SJCRH30 (cell line): ENCODE results near the gene VCX2. TPM values are rescaled to one million over a fixed set of nuclear protein-coding genes. Genes with fewer than 3 reads are reported as not detected.
"Not testable (repeated sequence)": the region's sequence is repeated elsewhere in the genome, so short reads cannot be mapped to it uniquely, and the experiment has no call there.

Experiments used
- DNase-seq, 2 experiments: peaks; one replicate each; pipeline ENCODE4 v3.0.0-alpha.2; 2015 to 2020
- H3K27ac ChIP-seq: fragments of 250-450 bp; sonication (Bioruptor Pico); 2 replicates; pipeline ENCODE4 v1.5.1; 2020; ENCODE audit warnings: mild to moderate bottlenecking, moderate library complexity
- H3K27me3 ChIP-seq: fragments of 250-450 bp; sonication (Bioruptor Pico); 2 replicates; pipeline ENCODE4 v1.5.1; 2020; ENCODE audit warnings: mild to moderate bottlenecking, moderate library complexity
- H3K36me3 ChIP-seq: fragments of 250-450 bp; sonication (Bioruptor Pico); 2 replicates; pipeline ENCODE4 v1.5.1; 2020; ENCODE audit warnings: mild to moderate bottlenecking, moderate library complexity
- H3K4me1 ChIP-seq: fragments of 250-450 bp; sonication (Bioruptor Pico); 2 replicates; pipeline ENCODE4 v1.5.1; 2020; ENCODE audit warnings: mild to moderate bottlenecking, moderate library complexity
- H3K4me3 ChIP-seq: fragments of 250-450 bp; sonication (Bioruptor Pico); 2 replicates; pipeline ENCODE4 v1.5.1; 2020; ENCODE audit warnings: mild to moderate bottlenecking, moderate library complexity
- H3K9me3 ChIP-seq: fragments of 250-450 bp; sonication (Bioruptor Pico); replicated peaks from 2 replicates; pipeline ENCODE4 v1.5.1; 2020; ENCODE audit warnings: mild to moderate bottlenecking, moderate library complexity
- total RNA-seq: library from RNA; depleted of rRNA; stranded (reverse); fragments of >200 nt; shearing (Covaris generic); gene quantifications from 2 replicates; pipeline ENCODE4 v1.2.3, GENCODE V29; 2014; rRNA removed

Gene VCX2
- total RNA-seq, 1 experiment from 2014 or later, result not detected

DNA sequence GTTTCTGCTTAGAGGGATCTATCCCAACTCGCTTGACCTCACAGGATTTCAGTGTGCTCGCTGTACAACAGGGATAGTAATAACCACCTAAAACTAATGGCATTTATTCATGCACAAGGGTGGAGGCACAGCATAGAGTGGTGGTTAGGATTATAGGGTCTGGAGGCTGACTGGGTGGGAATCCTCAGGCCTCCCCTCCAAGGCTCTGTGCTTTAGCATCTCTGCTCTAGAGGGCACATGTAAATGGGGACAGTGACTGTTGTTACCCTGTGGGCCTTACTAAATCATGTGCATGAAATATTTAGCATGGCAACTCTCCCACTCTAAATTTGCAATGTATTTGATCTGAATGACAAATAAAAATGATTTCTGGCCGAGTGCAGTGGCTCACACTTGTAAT is 29.2 kb downstream of the VCX2 start:
- no peaks in the 10 kb centered on the region for H3K4me1 ChIP-seq
- H3K27me3 ChIP-seq, result no peaks in the 10 kb centered on the region
- no peak for DNase-seq
- H3K4me3 ChIP-seq, result no peak overlapping the region
- H3K9me3 ChIP-seq, result no peaks in the 10 kb centered on the region
- H3K36me3 ChIP-seq, result no peaks in the 10 kb centered on the region
- H3K27ac ChIP-seq, result no peak overlapping the region

DNA sequence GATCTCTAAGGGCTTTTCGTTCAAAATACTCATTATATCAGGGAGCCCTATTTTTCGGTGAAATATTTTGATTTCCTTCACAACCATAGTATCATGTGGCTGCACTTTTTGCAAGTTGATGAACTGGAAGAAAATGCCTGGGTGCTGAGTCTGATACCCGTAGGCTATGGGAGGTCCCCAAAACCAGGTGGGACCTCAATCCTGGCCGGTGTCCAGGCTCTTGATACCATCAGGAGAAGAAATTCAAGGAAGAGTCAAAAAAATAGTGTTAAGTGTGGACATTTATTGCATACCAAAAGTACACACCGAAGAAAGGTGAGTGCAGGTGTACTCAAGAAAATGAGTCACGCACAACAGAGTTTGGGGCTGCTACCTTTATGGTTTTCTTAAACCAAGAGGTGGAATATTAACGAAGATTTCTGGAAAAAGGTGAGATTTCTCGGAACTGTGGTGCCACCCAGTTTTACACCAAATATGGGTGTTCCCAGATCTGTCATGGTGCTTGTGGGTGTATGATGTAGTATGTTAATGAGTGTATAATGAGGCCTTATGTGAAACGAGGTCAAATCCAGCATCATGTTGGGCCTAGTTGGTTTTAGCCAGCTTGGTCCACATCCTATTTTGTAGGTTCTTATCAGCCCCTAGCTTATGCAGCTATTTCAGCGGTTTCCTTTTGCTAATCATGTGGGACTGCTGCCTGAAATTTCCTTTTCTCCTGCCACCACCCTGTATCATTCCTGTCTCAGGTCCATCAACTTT is 29.9 kb downstream of the VCX2 start:
- Histone ChIP-seq H3K27me3 (no peaks in the 10 kb centered on the region), H3K4me1 (no peaks in the 10 kb centered on the region), H3K9me3 (no peaks in the 10 kb centered on the region), H3K4me3 (no peak overlapping the region), H3K36me3 (no peaks in the 10 kb centered on the region), H3K27ac (no peak overlapping the region)
- DNase-seq, result no peak

DNA sequence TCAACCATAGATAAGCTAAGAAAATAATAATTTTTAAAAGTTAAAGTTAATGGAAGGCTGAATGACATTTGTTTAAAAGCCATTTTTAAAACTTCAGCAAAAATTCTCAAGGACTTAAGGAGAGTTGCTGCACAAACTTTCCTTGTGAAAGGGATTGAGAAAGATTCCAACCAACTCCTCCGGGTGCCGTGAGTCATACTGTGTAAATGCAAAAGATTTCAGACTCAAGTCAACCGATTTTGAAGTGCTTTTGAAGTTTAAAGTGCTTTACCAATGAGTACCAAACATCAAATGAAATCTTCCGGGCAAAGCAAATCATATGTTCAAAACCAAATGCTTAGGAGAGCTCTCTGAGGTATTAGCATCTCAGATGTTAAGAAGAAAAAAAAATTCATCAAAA is 31.4 kb downstream of the VCX2 start:
- no peak for DNase-seq
- H3K4me1 ChIP-seq, result no peaks in the 10 kb centered on the region
- H3K36me3 ChIP-seq, result no peaks in the 10 kb centered on the region
- no peaks in the 10 kb centered on the region for H3K27me3 ChIP-seq
- H3K9me3 ChIP-seq, result no peaks in the 10 kb centered on the region
- no peak overlapping the region for H3K27ac ChIP-seq
- no peak overlapping the region for H3K4me3 ChIP-seq

DNA sequence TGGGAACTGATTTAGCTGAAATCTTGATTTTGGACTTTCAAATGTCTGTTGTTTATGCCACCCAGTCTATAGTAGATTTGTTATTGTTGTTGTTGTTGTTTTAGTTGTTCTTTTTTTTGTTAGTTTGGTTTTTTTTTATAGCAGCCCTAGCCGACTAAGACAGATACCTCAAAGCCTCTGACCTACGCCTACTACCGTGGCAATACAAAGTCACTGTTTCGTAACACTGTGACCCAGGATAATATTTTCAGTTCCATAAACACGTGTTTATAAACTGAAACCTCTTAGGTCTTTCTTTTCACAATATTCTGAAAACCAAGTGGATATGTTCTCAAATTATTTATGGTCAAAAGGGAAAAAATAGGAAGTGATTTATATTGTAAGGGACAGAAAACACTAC is 32.8 kb downstream of the VCX2 start:
- no peaks in the 10 kb centered on the region for H3K36me3 ChIP-seq
- DNase-seq, result no peak
- no peaks in the 10 kb centered on the region for H3K27me3 ChIP-seq
- H3K27ac ChIP-seq, result no peak overlapping the region
- no peaks in the 10 kb centered on the region for H3K9me3 ChIP-seq
- no peaks in the 10 kb centered on the region for H3K4me1 ChIP-seq
- H3K4me3 ChIP-seq, result no peak overlapping the region

DNA sequence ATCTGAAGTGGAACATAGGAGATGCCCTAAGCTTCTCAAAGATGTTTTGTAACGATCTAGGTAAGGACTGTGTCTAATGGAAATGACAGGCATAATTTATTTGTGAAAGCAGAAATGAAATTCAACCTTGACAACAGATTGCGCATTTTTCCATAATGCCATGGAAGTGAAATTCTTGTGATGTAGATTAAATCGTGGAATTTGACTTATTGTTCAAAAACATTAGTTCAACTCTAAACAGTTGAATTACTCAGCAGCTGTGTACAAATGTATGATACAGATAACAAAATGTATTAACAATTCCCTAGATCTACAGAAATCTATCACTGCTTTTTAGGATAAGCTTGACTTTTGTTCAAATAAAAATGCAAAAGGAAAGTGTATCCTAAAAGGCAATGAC is 44.4 kb downstream of the VCX2 start:
- Histone ChIP-seq H3K36me3 (no peaks in the 10 kb centered on the region), H3K27me3 (no peaks in the 10 kb centered on the region), H3K9me3 (no peaks in the 10 kb centered on the region), H3K4me3 (no peak overlapping the region), H3K4me1 (no peaks in the 10 kb centered on the region), H3K27ac (no peak overlapping the region)
- no peak for DNase-seq

DNA sequence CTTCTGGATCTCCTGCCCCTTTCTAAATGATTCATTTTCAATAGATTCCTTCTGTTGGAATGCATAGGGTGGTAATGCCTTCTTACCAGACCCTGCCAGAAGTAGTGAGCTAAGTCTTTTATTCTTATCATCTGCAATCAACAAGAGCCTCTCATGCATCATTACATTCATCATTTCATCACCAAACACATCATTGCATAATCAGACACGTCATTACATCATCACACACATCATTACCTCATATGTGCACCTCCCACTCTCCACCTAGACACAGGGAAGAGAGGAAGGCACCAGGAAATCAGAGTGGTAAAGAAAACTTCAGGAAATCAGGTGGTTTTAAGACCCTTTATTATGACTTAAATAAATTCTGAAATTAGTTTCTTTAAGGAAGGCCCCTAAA is 45.0 kb downstream of the VCX2 start:
- no peak overlapping the region for H3K27ac ChIP-seq
- H3K4me1 ChIP-seq, result no peaks in the 10 kb centered on the region
- no peaks in the 10 kb centered on the region for H3K27me3 ChIP-seq
- H3K9me3 ChIP-seq, result no peaks in the 10 kb centered on the region
- H3K4me3 ChIP-seq, result no peak overlapping the region
- no peaks in the 10 kb centered on the region for H3K36me3 ChIP-seq
- no peak for DNase-seq

DNA sequence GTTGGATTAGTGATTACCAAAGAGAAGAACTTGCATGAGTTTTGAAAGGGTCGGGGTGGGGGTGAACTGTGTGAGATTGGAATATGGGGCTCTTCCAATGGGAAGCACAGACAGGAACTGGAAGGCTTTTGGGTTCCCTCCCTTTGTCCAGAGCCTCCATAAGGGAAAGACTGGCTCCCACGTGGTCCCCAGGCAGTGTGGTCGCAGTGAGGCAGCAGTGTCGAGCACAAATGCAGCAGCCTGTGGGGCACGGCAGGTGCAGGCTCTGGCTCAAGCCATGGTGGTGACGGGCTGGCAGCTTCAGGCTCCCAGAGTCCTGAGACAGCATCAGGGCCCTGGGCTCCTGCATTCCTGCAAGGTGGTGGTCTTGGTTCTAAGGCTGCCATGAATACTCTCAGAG is 45.5 kb downstream of the VCX2 start:
- Histone ChIP-seq H3K9me3 (no peaks in the 10 kb centered on the region), H3K27ac (no peak overlapping the region)

DNA sequence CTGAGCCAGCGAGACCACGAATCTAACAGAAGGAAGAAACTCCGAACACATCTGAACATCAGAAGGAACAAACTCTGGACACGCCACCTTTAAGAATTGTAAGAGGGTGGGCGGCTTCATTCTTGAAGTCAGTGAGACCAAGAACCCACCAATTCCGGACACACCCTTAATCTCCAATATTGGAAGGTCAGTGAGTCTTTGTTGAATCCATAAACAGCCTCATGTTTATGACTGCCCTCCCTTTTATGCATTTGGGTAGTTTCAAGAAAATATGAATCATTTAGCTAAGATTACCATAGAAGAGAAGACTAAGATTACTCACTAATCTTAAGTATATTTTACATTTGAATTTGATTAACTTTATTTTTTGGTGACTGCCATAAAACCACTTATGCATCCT is 48.5 kb downstream of the VCX2 start:
- Histone ChIP-seq H3K36me3 (no peaks in the 10 kb centered on the region), H3K4me1 (no peaks in the 10 kb centered on the region)

More for the DNA sequence above, 45.5 kb downstream of the VCX2 start:
- Histone ChIP-seq H3K4me1 (no peaks in the 10 kb centered on the region), H3K36me3 (no peaks in the 10 kb centered on the region), H3K4me3 (no peak overlapping the region), H3K27me3 (no peaks in the 10 kb centered on the region)
- DNase-seq, result no peak

DNA sequence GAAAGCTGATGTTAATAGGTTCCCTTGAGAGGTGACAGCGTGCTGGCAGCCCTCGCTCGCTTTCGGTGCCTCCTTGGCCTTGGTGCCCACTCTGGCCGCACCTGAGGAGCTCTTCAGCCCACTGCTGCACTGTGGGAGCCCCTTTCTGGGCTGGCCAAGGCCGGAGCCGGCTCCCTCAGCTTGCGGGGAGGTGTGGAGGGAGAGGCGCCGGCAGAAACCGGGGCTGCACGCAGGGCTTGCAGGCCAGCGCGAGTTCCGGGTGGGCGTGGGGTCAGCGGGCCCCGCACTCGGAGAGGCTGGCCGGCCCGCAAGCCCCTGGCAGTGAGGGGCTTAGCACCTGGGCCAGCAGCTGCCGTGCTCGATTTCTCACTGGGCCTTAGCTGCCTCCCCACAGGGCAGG is 49.7 kb downstream of the VCX2 start:
- H3K27ac ChIP-seq, H3K4me3 ChIP-seq, H3K36me3 ChIP-seq, H3K4me1 ChIP-seq, H3K27me3 ChIP-seq, DNase-seq, H3K9me3 ChIP-seq: not testable (repeated sequence)

More for the DNA sequence above, 48.5 kb downstream of the VCX2 start:
- no peak overlapping the region for H3K27ac ChIP-seq
- no peaks in the 10 kb centered on the region for H3K27me3 ChIP-seq
- no peak overlapping the region for H3K4me3 ChIP-seq
- no peaks in the 10 kb centered on the region for H3K9me3 ChIP-seq
- no peak for DNase-seq

Other genes starting within 250 kb of the VCX2 start
- 0.18 TPM in 1 of 2 replicates, not detected in the other for gene PNPLA4, start 243.9 kb downstream of the VCX2 start, total RNA-seq